ENCODE data around the gene AGAP3.

Gene AGAP3

GRCh38 chr7:151192002-151192539, 105.8 kb downstream of the AGAP3 start:
- no peak for DNase-seq (ENCODE audit: low read depth)
- H3K4me3 ChIP-seq (ENCODE audit: low read depth, low read length): no peak overlapping the region
- no peak for TF ChIP-seq CTCF (IDR thresholded peaks at IDR 0.05; ENCODE audit: control insufficient read depth, extremely low read depth, insufficient read depth)

- H3K4me3 ChIP-seq (ENCODE audit: low read depth, low read length): no peak overlapping the region
- DNase-seq (ENCODE audit: low read depth): no peak
- TF ChIP-seq CTCF (IDR thresholded peaks at IDR 0.05; ENCODE audit: control insufficient read depth, extremely low read depth, insufficient read depth): no peak
These were observed 107.1 kb downstream of the AGAP3 start for GRCh38 chr7:151193203-151193978.

Measured in LNCaP clone FGC (cell line).